GM19035 (cell line): ENCODE results near the gene PHC1.
"Not testable (repeated sequence)": the region's sequence is repeated elsewhere in the genome, so short reads cannot be mapped to it uniquely, and the experiment has no call there.

Experiments used
- ATAC-seq: cut with Tn5 transposase; IDR thresholded peaks from one replicate; pipeline ENCODE4 v1.9.1; 2021; ENCODE audit not compliant: unreplicated experiment

Gene PHC1

GRCh38 chr12:8914033-8914715 is at the start of gene PHC1:
TSS of gene PHC1 (plus strand) at chr12:8914509. CDS start at chr12:8917678, 3,169 bp downstream.
- ATAC-seq, result peak; percentile 70

GRCh38 chr12:8866429-8866828 is 47.9 kb upstream of the PHC1 start:
- no peak for ATAC-seq

- ATAC-seq, result no peak
These were observed 47.3 kb upstream of the PHC1 start for GRCh38 chr12:8867009-8867408.

GRCh38 chr12:8867786-8868185 is 46.5 kb upstream of the PHC1 start:
- ATAC-seq, result no peak

DNA sequence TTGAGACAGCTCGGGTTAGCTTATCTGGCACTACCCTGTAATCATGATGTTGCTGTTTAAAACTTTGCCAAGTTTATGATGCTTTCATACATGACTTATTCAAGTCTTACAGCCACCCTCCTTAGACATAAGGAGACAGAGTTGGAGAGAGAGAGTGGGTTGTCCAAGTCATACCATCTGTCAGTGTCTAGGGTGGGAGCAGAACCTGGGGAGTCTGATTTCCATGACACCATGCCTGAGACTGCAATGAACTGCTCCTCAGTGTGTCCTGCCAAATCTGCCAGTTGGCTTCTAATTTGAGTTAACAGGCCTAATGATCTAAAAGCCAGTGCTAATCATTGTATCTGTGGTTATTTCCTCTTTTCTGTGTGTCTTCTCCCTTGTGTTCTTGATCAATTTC is 43.7 kb upstream of the PHC1 start:
- no peak for ATAC-seq

GRCh38 chr12:8871068-8871467 is 43.2 kb upstream of the PHC1 start:
- ATAC-seq, result no peak

DNA sequence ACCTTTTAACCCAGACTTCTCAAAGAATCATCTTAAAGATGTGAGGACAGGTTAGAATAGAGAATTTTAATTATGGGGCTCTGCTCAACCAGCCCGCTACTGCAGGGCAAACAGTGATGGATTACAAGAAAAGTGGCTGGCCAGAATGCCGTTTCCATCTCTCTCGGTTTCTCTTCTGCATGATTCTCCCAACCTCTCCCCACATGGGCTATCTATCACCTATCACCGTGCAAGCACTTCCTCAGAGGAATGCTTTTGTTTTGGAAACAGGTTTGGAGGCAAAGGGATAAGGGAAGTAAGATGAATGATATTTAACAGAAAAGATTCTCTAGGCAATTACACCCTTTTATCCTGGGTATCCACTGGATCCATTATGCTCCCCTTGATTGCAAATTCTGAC is 37.4 kb upstream of the PHC1 start:
- ATAC-seq, result no peak

- no peak for ATAC-seq
These were observed 27.6 kb upstream of the PHC1 start for GRCh38 chr12:8886502-8887284.

GRCh38 chr12:8887285-8887715 is 27.0 kb upstream of the PHC1 start:
- ATAC-seq, result no peak

DNA sequence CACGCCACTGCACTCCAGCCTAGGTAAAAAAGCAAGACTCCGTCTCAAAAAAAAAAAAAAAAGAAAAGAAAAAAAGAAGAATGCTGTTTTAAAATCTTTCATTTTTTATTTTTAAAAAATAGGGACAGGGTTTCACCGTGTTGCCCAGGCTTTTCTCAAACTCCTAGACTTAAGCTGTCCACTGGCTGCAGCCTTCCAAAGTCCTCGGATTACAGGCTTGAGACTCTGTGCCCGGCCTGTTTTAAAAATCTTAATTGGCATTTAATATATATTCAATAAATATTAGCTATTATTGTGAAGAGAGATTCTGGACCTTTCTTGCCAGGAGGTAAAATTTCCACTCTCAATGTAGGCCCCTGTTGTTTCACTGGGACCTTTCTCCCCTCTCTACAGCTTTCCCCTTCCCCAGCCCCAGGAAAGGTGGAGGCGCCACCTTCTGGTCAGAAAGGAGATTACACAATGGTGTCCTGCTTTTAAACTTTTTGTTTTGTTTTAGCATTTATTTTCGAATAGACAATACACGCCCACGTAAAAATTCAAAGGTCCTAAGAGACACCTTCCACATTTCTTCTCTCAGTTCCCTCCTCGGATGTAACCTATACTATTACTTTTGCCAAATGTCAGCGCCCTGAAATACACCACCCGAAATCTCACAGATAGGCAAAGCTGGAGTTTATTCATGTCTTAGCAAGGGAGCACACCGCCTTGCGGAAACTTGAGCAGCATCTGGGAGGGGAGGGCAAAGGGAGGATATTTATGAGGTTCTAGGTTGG is 23.8 kb upstream of the PHC1 start:
- peak; percentile 60 for ATAC-seq

DNA sequence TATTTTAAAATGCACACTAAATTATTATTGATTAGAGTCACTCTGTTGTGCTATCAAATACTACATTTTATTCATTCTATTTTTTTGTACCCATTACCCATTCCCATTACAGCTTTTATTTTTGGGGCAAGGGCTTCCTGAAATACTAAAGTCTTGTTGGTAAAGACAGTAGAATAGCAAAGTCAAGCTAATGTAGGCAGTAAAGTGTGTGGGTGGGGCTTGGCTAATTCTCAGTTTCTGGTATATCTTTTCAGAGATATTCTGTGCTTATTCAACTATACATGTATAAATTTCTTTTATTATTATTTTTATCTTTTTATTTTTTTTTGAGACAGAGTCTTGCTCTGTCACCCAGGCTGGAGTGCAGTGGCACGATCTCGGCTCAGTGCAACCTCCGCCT is 22.3 kb upstream of the PHC1 start:
- ATAC-seq, result no peak

DNA sequence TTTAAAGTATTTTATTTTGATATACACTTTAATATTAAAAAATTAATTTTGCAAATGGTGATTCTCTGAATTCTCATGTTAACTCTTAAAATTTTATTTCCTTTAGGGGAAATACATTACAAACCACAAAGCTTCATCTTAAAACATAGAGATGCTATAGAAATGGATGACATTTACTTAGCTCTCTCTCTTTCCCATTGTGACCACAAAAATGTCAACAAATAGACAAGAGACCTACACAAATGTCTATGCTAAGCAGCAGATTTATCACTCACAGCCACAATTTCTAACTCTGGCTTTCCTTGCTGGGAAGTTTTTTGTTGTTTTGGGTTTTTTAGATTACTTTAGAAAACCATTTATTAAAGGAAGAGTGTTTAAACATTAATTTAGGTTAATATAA is 19.9 kb upstream of the PHC1 start:
- no peak for ATAC-seq

GRCh38 chr12:8894986-8895385 is 19.3 kb upstream of the PHC1 start:
- ATAC-seq, result no peak

- ATAC-seq, result no peak
These were observed 17.2 kb upstream of the PHC1 start for GRCh38 chr12:8897081-8897480.

DNA sequence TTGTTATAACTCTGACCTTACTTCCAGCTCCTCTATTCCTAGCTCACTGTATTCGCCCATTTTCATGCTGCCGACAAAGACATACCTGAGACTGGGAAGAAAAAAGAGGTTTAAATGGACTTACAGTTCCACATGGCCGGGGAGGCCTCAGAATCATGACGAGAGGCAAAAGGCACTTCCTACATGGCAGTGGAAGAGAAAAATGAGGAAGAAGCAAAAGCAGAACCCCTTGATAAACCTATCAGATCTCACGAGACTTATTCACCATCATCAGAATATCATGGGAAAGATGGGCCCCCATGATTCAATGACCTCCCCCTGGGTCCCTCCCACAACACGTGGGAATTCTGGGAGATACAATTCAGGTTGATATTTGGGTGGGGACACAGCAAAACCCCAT is 14.5 kb upstream of the PHC1 start:
- no peak for ATAC-seq

DNA sequence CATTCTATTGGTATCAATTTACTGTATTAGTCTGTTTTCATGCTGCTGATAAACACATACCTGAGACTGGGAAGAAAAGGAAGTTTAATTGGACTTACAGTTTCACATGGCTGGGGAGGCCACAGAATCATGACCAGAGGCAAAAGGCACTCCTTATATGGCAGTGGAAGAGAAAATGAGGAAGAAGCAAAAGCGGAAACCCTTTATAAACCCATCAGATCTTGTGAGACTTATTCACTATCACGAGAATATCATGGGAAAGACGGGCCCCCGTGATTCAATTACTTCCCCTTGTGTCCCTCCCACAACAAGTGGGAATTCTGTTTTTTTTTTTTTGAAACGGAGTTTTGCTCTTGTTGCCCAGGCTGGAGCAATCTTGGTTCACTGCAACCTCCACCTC is 11.6 kb upstream of the PHC1 start:
- not testable (repeated sequence) for ATAC-seq

GRCh38 chr12:8903646-8904045 is 10.7 kb upstream of the PHC1 start:
- no peak for ATAC-seq

DNA sequence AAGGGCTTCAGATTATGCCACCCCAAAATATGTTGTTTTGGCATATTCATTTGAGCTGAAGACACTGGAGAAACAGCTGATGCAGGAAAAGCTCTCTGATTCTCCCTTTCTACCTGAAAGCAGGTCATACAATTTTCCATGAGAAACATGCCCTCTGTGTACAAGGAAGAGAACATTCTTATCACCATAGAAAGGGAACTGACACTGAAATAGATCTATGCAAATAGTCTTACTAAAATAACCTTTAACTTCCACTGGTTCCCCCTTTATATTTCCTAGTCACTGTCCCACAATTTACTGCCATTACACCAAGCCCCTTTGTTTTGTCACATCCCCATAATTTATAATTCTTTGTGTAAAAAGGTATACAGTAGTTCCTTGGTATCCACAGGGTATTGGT is 9.6 kb upstream of the PHC1 start:
- ATAC-seq, result no peak

DNA sequence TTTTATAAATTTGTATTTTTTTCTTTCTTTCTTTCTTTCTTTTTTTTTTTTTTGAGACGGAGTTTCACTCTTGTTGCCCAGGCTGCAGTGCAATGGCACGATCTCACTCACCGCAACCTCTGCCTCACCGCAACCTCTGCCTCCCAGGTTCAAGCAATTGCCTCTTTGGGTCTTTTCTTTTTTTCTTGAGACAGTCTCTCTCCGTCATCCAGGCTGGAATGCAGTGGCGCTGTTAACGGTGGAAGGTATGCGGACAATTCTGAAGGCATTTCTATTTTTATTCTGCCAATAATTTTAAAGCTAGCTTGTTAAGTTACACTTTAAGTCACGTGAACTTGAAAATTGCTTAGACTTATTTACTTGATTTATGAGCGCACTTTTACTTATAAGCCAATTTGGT is 8.8 kb upstream of the PHC1 start:
- no peak for ATAC-seq

DNA sequence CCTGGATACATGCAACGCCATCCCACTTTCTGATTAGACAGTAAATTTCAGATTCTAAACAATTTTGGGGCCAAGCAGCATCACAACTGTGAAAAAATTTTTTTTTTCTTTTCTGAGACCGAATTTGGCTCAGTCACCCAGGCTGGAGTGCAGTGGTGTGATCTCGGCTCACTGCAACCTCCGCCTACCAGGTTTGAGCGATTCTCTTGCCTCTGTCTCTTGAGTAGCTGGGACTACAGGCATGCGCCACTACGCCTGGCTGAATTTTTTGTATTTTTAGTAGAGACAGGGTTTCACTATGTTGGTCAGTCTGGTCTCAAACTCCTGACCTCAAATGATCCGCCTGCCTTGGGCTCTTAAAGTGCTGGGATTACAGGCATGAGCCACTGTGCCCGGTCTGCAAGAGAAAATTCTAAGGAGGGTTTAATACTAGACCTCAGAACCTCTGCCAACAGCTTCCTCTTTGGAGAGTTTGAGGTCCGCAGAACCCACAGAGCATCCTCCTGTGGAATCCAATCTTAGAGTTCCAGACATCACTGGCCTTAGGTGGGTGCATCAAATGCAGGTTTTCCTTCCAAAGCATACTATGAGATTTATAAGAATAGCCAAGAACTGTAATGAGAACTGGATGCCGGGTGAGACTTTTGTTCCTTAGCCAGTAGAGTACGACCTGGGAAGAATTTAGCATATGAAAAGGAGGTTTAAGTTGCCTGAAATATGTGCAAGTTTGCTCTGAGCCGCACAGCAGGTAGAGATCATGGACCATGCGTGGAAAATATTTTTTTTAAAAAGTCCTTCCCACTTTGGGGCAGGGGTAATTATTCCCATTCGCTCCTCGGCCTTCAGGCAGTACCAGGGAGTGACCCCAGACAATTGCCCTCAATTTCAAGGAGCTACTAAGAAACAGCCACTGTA is 7.8 kb upstream of the PHC1 start:
- no peak for ATAC-seq

DNA sequence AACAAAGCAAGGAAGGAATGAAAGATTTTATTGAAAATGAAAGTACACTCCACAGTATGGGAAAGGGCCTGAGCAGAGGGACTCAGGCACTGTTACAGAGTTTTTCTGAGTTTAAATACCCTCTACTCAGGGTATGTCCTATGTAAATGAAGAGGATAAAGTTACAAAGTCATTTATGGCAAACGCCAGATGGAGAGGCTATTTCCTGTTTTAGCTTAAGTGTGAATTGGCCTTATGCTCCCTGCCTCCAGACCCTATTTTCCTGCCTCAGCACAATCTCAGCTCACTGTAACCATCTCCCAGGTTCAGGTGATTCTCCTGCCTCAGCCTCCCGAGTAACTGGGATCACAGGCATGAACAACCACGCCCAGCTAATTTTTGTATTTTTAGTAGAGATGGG is 6.8 kb upstream of the PHC1 start:
- ATAC-seq, result no peak
